Stimulated activated CD4-positive, alpha-beta T cell treated with anti-CD3 and anti-CD28 coated beads, TNF-alpha, amount 100 ng/mL, for 4 hours (primary cell): ENCODE results near the gene CEBPG.

ENCODE experiments used
- DNase-seq, 3 experiments: peaks; one replicate each; pipeline ENCODE4 v3.0.0-alpha.2; 2020; ENCODE audit warnings: low read depth in 3 of 3

The CEBPG gene

DNA sequence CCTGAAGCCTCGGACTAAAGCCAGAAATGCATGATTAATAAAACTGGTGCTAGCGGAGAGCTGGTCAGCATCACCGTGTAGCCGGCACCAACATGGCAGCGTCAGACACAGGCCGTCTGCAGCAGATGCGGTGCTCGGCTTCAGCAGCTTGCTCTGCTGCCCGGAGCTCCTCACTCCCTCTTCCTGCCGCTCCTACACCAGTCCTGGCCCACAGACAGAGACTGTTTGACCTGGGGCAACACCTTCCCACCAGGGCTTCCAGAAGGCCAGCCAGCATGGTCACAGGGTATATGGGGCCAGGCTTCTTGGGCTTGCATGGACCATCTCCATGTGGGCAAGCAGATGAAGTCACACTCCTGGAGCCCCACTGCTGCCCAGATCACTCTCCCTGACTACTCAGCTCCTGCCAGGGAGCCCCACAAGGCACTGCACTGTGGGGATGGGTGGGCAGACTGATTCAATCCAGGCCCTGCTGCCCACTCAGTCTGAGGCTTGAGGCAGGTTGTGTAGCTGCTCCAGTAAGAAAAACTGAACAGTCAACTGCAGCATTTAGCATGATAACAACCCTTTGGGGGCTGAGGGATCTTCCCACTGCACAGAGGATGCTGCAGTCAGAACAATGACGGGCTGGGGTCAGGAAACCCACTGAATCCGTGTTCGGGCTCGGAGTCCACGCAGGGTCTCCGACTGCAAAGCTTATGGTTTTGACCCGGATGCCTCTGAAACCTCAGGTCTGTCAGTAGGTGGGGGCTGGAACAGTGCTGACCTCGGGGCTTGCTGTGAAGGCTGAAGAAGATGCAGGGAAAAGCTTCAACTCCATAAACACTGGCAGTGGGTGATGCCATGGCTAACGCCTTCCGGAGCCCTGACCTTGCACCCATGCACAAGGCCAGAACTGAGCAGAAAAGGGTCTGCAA is 45.6 kb downstream of the CEBPG start:
- DNase-seq = no peak

DNA sequence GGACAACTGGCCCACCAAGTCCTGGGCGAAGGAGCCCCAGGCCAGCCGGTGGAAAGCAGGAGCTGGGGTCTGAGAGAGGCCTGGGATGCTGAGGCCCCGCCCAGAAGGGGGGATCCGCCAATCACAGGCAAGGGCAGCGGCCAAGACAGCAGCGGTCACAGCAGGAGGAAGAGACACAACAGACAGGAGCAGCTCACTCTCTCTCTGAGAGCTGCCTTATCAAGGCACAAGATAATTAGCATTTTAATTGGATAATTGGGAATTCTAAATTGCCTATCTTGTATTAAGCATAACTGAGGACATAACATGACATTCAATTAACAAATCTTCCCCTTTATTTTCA is 46.2 kb downstream of the CEBPG start:
- no peak for DNase-seq

DNA sequence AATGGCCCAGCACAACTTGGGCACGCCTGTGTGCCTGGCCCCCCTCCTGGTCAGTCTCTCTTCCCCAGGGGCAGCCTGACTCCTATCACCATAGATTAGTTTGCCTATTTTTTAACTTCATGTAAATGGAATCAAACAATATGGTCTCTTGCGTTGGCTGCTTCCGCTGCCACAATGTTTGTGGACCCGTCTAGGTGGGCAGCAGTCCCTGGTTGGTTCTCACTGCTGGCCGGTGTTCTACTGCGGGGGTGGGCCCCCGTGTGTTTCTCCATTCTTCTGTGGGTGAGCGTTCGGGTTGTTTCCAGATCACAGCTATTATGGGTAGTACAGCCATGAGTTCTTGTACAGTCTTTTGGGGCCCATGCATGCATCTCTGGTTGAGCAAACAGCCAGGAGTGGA is 47.3 kb downstream of the CEBPG start:
- no peak for DNase-seq

DNA sequence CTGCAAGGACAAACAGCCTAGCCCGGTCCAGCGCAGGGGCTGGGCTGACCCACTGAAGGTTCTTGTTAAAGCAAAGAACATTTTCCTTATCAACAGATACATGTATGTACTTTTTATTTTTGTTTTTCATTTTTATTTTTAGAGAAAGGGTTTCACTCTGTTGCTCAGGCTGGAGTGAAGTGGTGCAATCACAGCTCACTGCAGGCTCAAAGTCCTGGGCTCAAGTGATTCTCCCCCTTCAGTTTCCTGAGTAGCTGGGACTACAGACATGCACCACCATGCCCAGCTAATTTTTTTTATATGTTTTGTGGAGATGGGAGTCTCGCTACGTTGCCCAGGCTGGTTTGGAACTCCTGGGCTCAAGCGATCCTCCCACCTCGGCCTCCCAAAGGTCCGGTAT is 47.9 kb downstream of the CEBPG start:
- DNase-seq = no peak

DNA sequence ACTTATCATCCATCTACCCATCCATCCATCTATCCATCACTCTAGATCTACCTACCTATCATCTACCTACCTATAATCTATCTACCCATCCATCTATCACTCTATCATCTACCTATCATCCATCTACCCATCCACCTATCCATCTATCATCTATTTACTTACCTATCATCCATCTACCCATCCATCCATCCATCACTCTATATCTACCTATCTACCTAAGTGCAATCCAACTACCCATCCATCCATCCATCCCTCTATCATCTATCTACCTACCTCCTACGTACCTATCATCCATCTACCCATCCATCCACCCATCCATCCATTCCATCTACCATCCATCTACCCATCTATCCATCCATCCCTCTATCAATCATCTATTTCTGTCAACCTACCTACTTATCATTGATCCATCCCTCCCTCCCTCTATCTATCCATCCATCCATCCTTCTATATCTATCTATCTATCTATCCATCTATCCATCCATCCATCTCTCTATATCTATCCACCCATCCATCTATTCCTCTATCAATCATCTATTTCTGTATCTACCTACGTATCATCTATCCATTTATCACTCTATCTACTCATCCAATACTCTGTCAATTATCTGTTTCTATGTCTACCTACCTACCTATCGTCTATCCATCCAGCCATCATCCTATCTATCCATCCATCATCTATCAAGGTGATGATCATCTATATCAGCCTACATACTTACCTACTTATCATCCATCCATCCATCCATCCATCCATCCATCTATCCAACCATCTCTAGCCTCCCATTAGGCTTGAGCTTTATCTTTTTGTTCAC is 49.1 kb downstream of the CEBPG start:
- DNase-seq = no peak

DNA sequence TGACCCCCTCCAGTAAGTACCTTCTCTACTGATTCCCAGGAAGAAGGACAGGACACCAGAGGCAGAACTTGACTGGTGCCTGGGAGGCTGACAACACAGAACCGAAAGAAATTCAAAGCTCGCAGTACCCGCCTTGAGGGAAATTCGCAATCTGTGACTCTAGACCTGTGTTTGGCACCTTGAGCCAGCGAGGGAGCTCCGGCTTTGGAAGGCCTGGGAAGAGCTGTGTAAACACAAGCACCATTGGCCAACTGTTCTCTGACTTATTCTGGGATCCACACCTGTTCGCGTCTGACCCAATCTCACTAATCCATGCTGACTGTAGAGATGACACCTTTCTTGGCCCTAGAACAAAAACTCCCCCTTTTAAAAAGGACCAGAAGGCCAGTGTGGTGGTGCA is 50.7 kb downstream of the CEBPG start:
- no peak for DNase-seq

DNA sequence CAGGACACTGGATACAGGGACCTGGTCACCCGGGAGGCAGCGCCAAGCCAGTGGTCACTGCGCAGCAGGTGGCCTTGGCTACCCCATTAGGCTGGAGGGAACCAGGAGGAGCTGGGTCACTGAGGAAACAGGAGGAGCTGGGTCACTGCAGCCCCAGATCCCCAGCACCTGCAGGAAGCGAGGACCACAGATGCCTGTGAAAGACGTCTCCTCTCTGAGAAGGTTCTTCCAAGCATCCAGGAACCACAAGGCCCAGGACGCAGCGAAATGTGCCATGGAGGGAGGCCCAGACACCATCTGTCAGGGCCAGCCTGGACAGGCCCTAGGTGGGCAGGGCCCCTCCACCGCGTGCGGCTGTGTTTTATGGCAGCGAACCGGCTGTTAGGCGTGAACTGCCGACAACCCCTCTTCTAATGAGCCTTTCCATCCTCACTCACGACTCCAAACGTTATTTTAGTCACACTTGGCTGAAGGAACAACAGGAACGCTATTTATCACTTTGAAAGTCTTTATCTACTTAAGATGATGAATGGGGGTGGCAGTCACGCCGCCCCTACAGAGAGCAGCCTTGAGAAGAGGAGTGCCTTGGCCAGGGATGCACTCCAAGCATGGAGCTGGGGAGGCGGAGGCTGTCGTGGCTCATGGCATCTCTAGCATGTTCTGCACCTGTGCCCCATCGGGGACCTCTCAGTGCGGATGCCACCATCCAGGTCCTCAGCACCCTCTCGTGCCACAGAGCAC is 53.3 kb downstream of the CEBPG start:
- DNase-seq = no peak

DNA sequence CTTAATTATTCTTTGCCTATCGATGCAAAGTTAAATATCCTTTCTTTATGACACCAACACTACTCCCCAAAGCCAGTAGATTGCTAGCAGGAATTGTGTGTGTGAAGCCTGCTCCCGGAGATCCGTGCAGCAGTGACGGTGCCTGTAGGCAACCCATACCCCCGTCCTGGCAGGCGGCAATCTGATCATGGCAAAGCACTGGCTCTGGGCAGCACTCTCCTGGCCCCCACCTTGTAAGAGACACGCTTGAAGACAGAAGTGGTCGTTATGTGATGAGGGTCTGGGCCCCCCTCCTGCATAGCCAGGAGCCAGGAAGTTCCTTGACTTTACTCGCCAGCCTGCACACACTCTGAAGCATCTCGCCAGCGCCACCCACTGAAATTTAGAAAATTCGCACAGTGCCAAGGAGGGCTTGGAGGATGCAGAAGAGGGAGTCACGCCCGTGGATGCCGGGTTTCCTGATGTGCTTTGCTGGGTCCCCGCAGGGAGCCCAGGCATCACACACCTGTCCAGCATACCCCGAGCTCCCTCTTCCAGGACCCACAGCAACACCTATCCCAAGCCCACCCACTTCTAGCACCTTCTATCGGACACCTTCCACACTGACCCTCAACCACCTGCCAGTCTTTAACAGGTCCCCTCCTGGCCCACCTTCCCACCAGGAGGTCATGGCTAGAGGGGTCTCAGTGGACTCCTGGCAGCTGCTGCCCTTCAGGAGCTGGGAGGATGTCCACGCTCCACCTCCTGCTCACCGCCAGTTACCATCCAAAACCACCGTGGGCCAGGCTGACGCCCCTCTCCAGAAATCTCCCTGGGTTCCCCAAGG is 54.5 kb downstream of the CEBPG start:
- DNase-seq = no peak

DNA sequence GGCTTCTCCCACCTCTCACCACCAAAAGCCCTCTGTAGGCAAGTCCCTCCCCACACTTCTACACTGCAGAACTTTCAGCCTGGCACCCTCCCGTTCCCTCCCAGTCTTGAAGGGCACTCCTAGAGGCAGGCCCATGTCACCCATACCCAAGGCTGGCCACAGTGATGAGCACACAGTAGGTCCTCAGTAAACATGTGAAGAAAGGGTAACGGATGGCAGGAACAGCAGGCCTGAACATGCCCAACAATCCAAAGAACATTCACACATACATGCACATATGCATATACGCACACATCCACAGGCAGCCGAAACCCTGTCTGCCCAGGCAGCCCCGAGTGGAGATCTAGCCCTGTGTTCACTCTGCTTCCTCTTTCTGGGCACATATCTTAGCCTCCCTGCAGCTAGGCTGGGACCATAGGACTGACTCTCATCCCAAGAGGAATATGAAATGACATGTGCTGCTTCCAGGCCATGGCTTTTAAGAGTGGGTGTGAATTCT is 55.2 kb downstream of the CEBPG start:
- no peak for DNase-seq

DNA sequence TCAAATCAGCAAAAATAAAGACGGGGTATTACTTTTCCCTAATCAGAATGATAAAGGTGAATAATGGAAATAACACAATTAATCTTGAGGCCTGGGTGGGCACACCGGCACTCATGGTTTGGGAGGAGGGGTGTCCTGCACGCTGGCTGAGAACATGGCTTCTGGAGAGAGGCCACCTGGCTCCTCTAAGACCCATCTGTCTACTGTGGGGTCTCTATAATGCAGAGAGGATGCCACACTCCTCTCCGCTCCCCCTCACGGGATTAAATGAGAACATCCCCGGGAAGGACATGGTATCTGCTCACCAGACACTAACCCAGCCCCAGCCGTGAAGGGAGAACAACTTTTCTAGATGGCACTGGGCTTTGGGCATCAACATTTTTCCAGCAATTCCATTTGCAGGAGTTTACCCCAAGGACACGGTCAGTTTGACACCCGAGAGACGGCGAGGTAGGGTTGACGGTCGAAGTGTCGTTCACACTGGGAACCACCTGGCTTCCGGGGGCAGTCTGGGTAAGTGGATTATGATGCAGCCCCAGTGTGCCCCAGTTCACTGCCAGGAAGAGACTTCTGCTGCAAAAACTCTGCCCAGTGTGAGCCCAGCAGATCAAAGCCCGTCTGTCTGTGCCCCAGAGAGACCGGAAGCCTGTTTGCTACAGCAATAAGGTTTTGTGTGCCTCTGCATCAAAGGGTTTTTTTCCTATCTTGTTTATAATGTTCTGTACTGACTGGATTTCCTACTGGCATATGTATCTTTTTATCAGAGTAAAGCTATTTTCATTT is 56.6 kb downstream of the CEBPG start:
- no peak for DNase-seq

DNA sequence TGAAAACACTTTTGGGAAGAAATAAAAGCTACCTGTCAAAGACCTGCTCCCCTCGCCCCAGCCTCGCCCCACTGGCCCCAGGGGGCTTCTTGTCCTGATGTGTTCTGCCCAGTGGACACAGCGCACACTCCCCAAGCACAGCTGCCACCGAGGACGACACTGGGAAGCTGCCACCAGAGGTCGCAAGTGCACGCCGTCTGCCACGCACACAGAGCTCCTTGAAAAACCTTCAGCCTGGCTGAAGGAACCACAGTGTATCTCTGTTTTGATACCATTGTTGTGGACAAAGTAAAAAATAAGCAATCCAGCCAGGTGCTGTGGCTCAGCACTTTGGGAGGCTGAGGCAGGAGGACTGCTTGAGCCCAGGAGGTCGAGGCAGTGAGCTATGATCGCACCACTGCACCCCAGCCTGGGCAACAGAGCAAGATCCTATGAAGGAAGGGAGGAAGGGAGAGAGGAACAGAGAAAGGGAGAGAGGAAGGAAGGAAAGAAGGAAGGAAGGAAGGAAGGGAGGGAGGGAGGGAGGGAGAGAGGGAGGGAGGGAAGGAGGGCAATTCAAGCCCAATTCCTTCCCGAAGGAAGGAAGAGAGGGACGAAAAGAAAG is 57.3 kb downstream of the CEBPG start:
- peak; percentile 31 to 33 (median 32) for DNase-seq

DNA sequence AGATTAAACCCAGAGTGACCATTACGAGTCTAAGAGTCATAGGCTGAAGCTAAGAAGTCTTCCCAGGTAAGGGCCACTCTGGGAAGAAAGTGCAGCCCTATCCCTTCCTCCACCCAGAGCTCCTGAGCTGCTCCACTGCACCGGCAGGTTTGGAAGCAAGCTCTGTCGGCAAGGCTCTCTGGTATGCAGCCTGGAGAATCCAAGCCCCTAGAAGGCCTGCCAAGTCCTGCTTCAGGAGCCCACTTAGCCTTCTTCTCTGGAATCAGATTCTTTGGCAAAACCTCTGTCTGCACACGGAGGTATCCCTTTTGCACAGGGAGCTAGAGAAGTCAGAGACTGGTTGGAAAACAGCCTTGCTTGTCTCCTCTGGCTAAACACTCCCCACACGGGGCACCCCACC is 58.5 kb downstream of the CEBPG start:
- no peak for DNase-seq
